ENCODE results near the gene EPB41L3.

DNA sequence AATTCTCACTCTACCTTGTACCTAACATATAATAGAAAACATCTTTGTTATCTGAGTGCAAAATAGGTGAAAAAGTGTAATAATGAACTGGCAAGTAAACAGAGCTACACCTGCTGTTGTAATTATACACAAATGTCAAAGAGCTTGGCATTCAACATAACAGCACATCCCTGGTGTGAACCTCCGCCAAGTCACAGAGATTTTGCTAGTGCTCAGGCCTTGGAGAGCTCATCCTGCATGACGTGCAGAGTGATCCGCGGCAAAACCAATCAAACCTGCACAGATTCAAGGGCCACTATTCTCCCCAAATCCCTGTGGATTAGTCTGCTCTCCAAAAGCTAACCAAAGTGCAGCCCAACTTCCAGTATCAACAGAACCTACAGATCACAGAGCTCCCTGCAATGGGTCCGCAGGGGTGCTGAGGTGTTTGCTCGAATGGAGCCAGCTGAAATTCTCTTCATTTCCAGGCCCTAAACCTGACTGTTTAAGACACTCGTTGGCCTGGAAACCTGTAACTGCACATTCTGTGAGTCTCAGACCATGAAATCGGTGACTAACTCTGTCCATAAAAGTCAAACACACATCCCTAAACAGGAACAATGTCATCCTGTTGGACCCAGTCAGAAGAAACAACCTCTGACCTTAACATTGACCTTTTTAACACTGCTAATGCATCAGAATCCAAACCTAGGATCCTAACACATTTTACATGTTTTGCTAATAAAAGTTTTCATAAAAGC is 111.8 kb downstream of the EPB41L3 start:
- TF ChIP-seq POLR2AphosphoS5 (IDR thresholded peaks at IDR 0.05) (no peak), POLR2A (IDR thresholded peaks at IDR 0.05) (no peak)
- TF ChIP-seq, protein P1, sequence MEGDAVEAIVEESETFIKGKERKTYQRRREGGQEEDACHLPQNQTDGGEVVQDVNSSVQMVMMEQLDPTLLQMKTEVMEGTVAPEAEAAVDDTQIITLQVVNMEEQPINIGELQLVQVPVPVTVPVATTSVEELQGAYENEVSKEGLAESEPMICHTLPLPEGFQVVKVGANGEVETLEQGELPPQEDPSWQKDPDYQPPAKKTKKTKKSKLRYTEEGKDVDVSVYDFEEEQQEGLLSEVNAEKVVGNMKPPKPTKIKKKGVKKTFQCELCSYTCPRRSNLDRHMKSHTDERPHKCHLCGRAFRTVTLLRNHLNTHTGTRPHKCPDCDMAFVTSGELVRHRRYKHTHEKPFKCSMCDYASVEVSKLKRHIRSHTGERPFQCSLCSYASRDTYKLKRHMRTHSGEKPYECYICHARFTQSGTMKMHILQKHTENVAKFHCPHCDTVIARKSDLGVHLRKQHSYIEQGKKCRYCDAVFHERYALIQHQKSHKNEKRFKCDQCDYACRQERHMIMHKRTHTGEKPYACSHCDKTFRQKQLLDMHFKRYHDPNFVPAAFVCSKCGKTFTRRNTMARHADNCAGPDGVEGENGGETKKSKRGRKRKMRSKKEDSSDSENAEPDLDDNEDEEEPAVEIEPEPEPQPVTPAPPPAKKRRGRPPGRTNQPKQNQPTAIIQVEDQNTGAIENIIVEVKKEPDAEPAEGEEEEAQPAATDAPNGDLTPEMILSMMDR (IDR thresholded peaks at IDR 0.05), result no peak
